CD4-positive, alpha-beta T cell (primary cell): ENCODE results near the gene RNF41. TPM values are rescaled to one million over a fixed set of nuclear protein-coding genes. Genes with fewer than 3 reads are reported as not detected.
"Not testable (repeated sequence)": the region's sequence is repeated elsewhere in the genome, so short reads cannot be mapped to it uniquely, and the experiment has no call there.

Experiments used
- ATAC-seq: fragments of 200-7000 bp; cut with Tn5 transposase; one replicate; pipeline ENCODE4 v1.10.0; 2022; ENCODE audit warnings: mild to moderate bottlenecking; ENCODE audit not compliant: poor library complexity
- CTCF ChIA-PET: fragments of 350-600 bp; sonication (Branson Sonifier 250); formaldehyde crosslinking; loops from one replicate; lab custom pipeline; 2021; ENCODE audit warnings: antibody characterized with exemption, inconsistent platforms; lab: Charles Lee
- POLR2A ChIA-PET: fragments of 350-600 bp; sonication (Branson Sonifier 250); formaldehyde crosslinking; loops from one replicate; lab custom pipeline; 2021; ENCODE audit warnings: antibody characterized with exemption, inconsistent platforms; lab: Charles Lee
- DNase-seq, 14 experiments: peaks; one replicate each; pipeline ENCODE4 v3.0.0-alpha.2; 2013 to 2020; ENCODE audit warnings: mixed read lengths in 2 of 14
- H3K27ac ChIP-seq, 2 donors: one replicate each; pipeline versions ENCODE4 v1.5.1 to v1.7.0; 2013; ENCODE audit warnings: low read length in 2 of 2, low read depth in 1 of 2, mild to moderate bottlenecking in 1 of 2
- H3K27me3 ChIP-seq, 2 experiments: 1 replicate in 1 of 2; 2 replicates in 1 of 2; pipeline versions ENCODE4 v1.6.1 to v1.7.0; 2013; ENCODE audit warnings: low read length in 2 of 2, control low read depth in 1 of 2, mild to moderate bottlenecking in 1 of 2, moderate library complexity in 1 of 2; ENCODE audit not compliant: insufficient read depth in 2 of 2, control insufficient read depth in 1 of 2
- H3K36me3 ChIP-seq: one replicate; pipeline ENCODE4 v1.6.1; 2013; ENCODE audit warnings: low read length, control low read depth; ENCODE audit not compliant: insufficient read depth
- H3K4me1 ChIP-seq: one replicate; pipeline ENCODE4 v1.6.1; 2013; ENCODE audit warnings: low read length, control low read depth; ENCODE audit not compliant: insufficient read depth
- H3K4me3 ChIP-seq: one replicate; pipeline ENCODE4 v1.5.1; 2013; ENCODE audit warnings: mild to moderate bottlenecking, low read length, moderate library complexity
- H3K9me3 ChIP-seq, 2 experiments: 1 replicate in 1 of 2; 2 replicates in 1 of 2; pipeline versions ENCODE4 v1.6.1 to v1.7.0; 2013; ENCODE audit warnings: low read length in 2 of 2, mild to moderate bottlenecking in 2 of 2, control low read depth in 1 of 2, moderate library complexity in 1 of 2; ENCODE audit not compliant: control insufficient read depth in 1 of 2, insufficient read depth in 1 of 2
- H3K27ac Mint-ChIP-seq: one replicate; pipeline ENCODE4 v1.8.0; 2020; ENCODE audit warnings: mixed read lengths
- H3K27me3 Mint-ChIP-seq: one replicate; pipeline ENCODE4 v1.8.0; 2021; ENCODE audit warnings: mixed read lengths
- H3K36me3 Mint-ChIP-seq: one replicate; pipeline ENCODE4 v1.8.0; 2021; ENCODE audit warnings: low read depth, mixed read lengths
- H3K4me1 Mint-ChIP-seq: one replicate; pipeline ENCODE4 v1.8.0; 2021; ENCODE audit warnings: low read depth, mixed read lengths
- H3K4me3 Mint-ChIP-seq: one replicate; pipeline ENCODE4 v1.8.0; 2020; ENCODE audit warnings: mild to moderate bottlenecking, mixed read lengths
- H3K9me3 Mint-ChIP-seq: one replicate; pipeline ENCODE4 v1.8.0; 2020; ENCODE audit warnings: mixed read lengths
- intact Hi-C, 2 experiments: fragments of 100-400 bp; cut with DNase I in 1 of 2; cut with micrococcal nuclease in 1 of 2; formaldehyde crosslinking; loops; one replicate each; pipeline versions ENCODE4 v1.15.1 to v1.9.0; 2023 to 2025; cut with DNase I, micrococcal nuclease
- total RNA-seq, 174 experiments: library from RNA in 2 of 174; stranded (reverse) in 2 of 174; gene quantifications; one replicate each; pipeline ENCODE4 v1.2.3 and lab custom pipeline; 2021 to 2026
- TF ChIP-seq, protein P1 (sequence below): fragments of 200-600 bp; IDR thresholded peaks from one replicate; pipeline ENCODE4 v1.8.0; 2022; ENCODE audit warnings: antibody characterized with exemption, mild to moderate bottlenecking

Gene RNF41
- total RNA-seq, 2 experiments from 2014 or later: 28.0 to 32.4 TPM

GRCh38 chr12:56266693-56267442 lies 45.1 kb upstream of the RNF41 start, which contains the start of gene COQ10A:
COQ10A (plus strand) TSS chr12:56266942; CDS start chr12:56267119, 177 bp downstream.
- peak within 1 kb of the TSS; percentile 96 for H3K4me3 Mint-ChIP-seq
- H3K9me3 Mint-ChIP-seq: no peaks in the 10 kb centered on the region
- H3K27me3 ChIP-seq: no peaks in the 10 kb centered on the region
- no peaks in the 10 kb centered on the region for H3K27me3 Mint-ChIP-seq
- CTCF ChIA-PET: interaction anchor here (0.6 to 2.2 kb wide), 10 partner anchors 9 to 197 kb away, joined by 3 to 19 read pairs (median 4); partner anchors contain the start of genes ANKRD52, CNPY2, IL23A and RNF41
- peaks cover 17% of the 10 kb centered on the region for H3K4me1 Mint-ChIP-seq
- POLR2A ChIA-PET: interaction anchor here (0.6 to 2.5 kb wide), 15 partner anchors 9 to 293 kb away, joined by 3 to 25 read pairs (median 7); partner anchors contain the start of genes ANKRD52, CNPY2, CS and RAB5B
- intact Hi-C loops: loop anchor here (1.0 to 2.0 kb wide), 3 partner anchors 32 to 198 kb away; partner anchors contain the start of gene CS (in 1 of the 2)
- H3K27ac ChIP-seq: peak within 1 kb of the TSS; percentile 91 to 96
- DNase-seq (peak; percentile 77 to 95 (median 88)), ATAC-seq (peak; percentile 88)
- H3K4me1 ChIP-seq: peaks cover 16% of the 10 kb centered on the region
- H3K9me3 ChIP-seq: no peaks in the 10 kb centered on the region
- TF ChIP-seq, protein P1, sequence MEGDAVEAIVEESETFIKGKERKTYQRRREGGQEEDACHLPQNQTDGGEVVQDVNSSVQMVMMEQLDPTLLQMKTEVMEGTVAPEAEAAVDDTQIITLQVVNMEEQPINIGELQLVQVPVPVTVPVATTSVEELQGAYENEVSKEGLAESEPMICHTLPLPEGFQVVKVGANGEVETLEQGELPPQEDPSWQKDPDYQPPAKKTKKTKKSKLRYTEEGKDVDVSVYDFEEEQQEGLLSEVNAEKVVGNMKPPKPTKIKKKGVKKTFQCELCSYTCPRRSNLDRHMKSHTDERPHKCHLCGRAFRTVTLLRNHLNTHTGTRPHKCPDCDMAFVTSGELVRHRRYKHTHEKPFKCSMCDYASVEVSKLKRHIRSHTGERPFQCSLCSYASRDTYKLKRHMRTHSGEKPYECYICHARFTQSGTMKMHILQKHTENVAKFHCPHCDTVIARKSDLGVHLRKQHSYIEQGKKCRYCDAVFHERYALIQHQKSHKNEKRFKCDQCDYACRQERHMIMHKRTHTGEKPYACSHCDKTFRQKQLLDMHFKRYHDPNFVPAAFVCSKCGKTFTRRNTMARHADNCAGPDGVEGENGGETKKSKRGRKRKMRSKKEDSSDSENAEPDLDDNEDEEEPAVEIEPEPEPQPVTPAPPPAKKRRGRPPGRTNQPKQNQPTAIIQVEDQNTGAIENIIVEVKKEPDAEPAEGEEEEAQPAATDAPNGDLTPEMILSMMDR: peak; percentile 64
- H3K27ac Mint-ChIP-seq: peak within 1 kb of the TSS; percentile 91
- peaks cover 32% of the 10 kb centered on the region for H3K36me3 Mint-ChIP-seq
- peaks cover 15% of the 10 kb centered on the region for H3K36me3 ChIP-seq
- H3K4me3 ChIP-seq: peak within 1 kb of the TSS; percentile 72

DNA sequence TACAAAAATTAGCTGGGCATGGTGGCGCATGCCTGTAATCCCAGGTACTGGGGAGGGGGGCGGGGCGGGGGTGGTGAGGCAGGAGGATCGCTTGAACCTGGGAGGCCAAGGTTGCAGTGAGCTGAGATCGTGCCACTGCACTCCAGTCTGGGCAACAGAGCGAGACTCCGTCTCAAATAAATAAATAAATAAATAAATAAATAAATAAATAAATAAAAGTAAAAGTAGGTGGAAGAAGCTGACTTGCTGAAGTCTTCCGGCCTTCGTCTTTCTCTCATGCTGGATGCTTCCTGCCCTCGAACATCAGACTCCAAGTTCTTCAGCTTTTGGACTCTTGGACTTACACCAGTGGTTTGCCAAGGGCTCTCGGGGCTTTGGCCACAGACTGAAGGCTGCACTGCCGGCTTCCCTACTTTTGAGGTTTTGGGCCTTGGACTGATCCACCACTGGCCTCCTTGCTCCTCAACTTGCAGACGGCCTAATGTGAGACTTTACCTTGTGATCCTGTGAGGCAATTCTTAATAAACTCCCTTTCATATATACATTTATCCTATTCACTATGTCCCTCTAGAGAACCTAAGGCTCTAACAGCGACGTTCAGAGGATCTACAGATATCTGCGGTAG lies 44.5 kb upstream of the RNF41 start:
- CTCF ChIA-PET: interaction anchor here (0.6 to 2.2 kb wide), 10 partner anchors 8 to 198 kb away, joined by 3 to 19 read pairs (median 4); partner anchors contain the start of genes ANKRD52, CNPY2, IL23A and RNF41
- peak overlapping the region; percentile 91 for H3K27ac Mint-ChIP-seq
- not testable (repeated sequence) for H3K27me3 Mint-ChIP-seq, ATAC-seq, DNase-seq, H3K9me3 ChIP-seq, H3K27me3 ChIP-seq, H3K9me3 Mint-ChIP-seq
- H3K36me3 Mint-ChIP-seq: peaks cover 25% of the 10 kb centered on the region
- Histone ChIP-seq H3K36me3 (peaks cover 14% of the 10 kb centered on the region), H3K4me3 (peak overlapping the region; percentile 72), H3K4me1 (peaks cover 16% of the 10 kb centered on the region), H3K27ac (peak overlapping the region; percentile 91 to 96)
- H3K4me1 Mint-ChIP-seq: peaks cover 17% of the 10 kb centered on the region
- intact Hi-C loops: loop anchor here (1.0 to 2.0 kb wide), 3 partner anchors 33 to 199 kb away; partner anchors contain the start of gene CS (in 1 of the 2)
- H3K4me3 Mint-ChIP-seq: peak overlapping the region; percentile 96
- POLR2A ChIA-PET: interaction anchor here (0.7 to 2.5 kb wide), 11 partner anchors 8 to 202 kb away, joined by 3 to 25 read pairs (median 9); partner anchors contain the start of genes ANKRD52, CNPY2, CS and RNF41

GRCh38 chr12:56262955-56263354 lies 41.2 kb upstream of the RNF41 start:
- H3K4me3 Mint-ChIP-seq, DNase-seq, H3K36me3 ChIP-seq, H3K27me3 Mint-ChIP-seq, H3K9me3 ChIP-seq, H3K27me3 ChIP-seq, POLR2A ChIA-PET, ATAC-seq, H3K27ac ChIP-seq, H3K9me3 Mint-ChIP-seq, CTCF ChIA-PET, H3K27ac Mint-ChIP-seq, H3K36me3 Mint-ChIP-seq, H3K4me3 ChIP-seq, intact Hi-C loops: not testable (repeated sequence)
- peaks cover 25% of the 10 kb centered on the region for H3K4me1 ChIP-seq
- H3K4me1 Mint-ChIP-seq: peaks cover 23% of the 10 kb centered on the region
